SK-N-SH (cell line): ENCODE data around the gene SPI1. TPM values are rescaled to one million over a fixed set of nuclear protein-coding genes. Genes with fewer than 3 reads are reported as not detected.
A peak's percentile ranks its signal among the peaks of the same experiment; 100 is the strongest.

Source experiments
- CTCF ChIA-PET: fragments of 300-600, 350-600 bp; formaldehyde crosslinking; extraction: SDS; loops from one replicate; lab custom pipeline; 2021; lab: Yijun Ruan, JAX
- POLR2A ChIA-PET: fragments of 350-600 bp; sonication (Branson Sonifier 250); formaldehyde crosslinking; extraction: SDS; loops from one replicate; lab custom pipeline; 2020; ENCODE audit warnings: antibody characterized with exemption, inconsistent platforms; lab: Yijun Ruan, JAX
- DNase-seq: peaks from one replicate; pipeline ENCODE4 v3.0.0; 2012
- H2AFZ ChIP-seq: fragments of 200-600 bp; sonication (generic); 2 replicates; pipeline ENCODE4 v1.8.1; 2016; ENCODE audit warnings: antibody characterized with exemption, mild to moderate bottlenecking, low read depth
- H3F3A ChIP-seq: fragments of 200-600 bp; sonication (generic); replicated peaks from 2 replicates; pipeline ENCODE3; 2016; ENCODE audit warnings: antibody characterized with exemption, mild to moderate bottlenecking; ENCODE audit not compliant: insufficient read depth
- H3K27ac ChIP-seq, 2 experiments: fragments of 200-500 bp in 1 of 2; fragments of 200-600 bp in 1 of 2; sonication (Bioruptor generic) in 1 of 2; sonication (generic), shearing (Covaris generic) in 1 of 2; 2 replicates each; pipeline versions ENCODE4 v1.5.1 to v1.6.1; 2014 to 2016; ENCODE audit warnings: low read depth in 2 of 2, inconsistent platforms in 1 of 2, low read length in 1 of 2, mild to moderate bottlenecking in 1 of 2, mixed read lengths in 1 of 2
- H3K27me3 ChIP-seq: fragments of 200-600 bp; sonication (generic), shearing (Covaris generic); 2 replicates; pipeline ENCODE4 v1.6.1; 2016; ENCODE audit warnings: mixed run types; ENCODE audit not compliant: insufficient read depth
- H3K36me3 ChIP-seq, 2 experiments: fragments of 200-500 bp in 1 of 2; fragments of 200-600 bp in 1 of 2; sonication (Bioruptor generic) in 1 of 2; sonication (generic) in 1 of 2; replicated peaks in 1 of 2; 2 replicates each; pipeline versions ENCODE3 to v1.5.1; 2014 to 2016; ENCODE audit warnings: low read length in 1 of 2, mild to moderate bottlenecking in 1 of 2; ENCODE audit not compliant: insufficient read depth in 2 of 2, control insufficient read depth in 1 of 2
- H3K4me1 ChIP-seq, 2 experiments: fragments of 200-500 bp in 1 of 2; fragments of 200-600 bp in 1 of 2; sonication (Bioruptor generic) in 1 of 2; sonication (generic), shearing (Covaris generic) in 1 of 2; 2 replicates each; pipeline versions ENCODE4 v1.5.1 to v1.6.1; 2014 to 2016; ENCODE audit warnings: low read depth in 1 of 2, low read length in 1 of 2, mixed run types in 1 of 2; ENCODE audit not compliant: insufficient read depth in 2 of 2, control insufficient read depth in 1 of 2
- H3K4me2 ChIP-seq: fragments of 200-600 bp; sonication (generic), shearing (Covaris generic); 2 replicates; pipeline ENCODE4 v1.6.1; 2017; ENCODE audit warnings: mixed run types
- H3K4me3 ChIP-seq, 2 experiments: fragments of 200-500 bp in 1 of 2; fragments of 200-600 bp in 1 of 2; sonication (Bioruptor generic) in 1 of 2; sonication (generic), shearing (Covaris generic) in 1 of 2; 2 replicates each; pipeline versions ENCODE4 v1.5.1 to v1.8.1; 2014 to 2016; ENCODE audit warnings: low read depth in 2 of 2, inconsistent platforms in 1 of 2, low read length in 1 of 2, mild to moderate bottlenecking in 1 of 2, mixed read lengths in 1 of 2, moderate library complexity in 1 of 2
- H3K79me2 ChIP-seq: fragments of 200-600 bp; sonication (generic); 2 replicates; pipeline ENCODE4 v1.8.1; 2017; ENCODE audit warnings: mild to moderate bottlenecking; ENCODE audit not compliant: insufficient read depth
- H3K9ac ChIP-seq: fragments of 200-600 bp; sonication (generic); 2 replicates; pipeline ENCODE4 v1.6.1; 2017; ENCODE audit warnings: mixed run types
- H3K9me2 ChIP-seq: fragments of 200-600 bp; sonication (generic); 2 replicates; pipeline ENCODE4 v1.6.1; 2017; ENCODE audit warnings: mixed run types
- H3K9me3 ChIP-seq: fragments of 200-600 bp; sonication (generic); 2 replicates; pipeline ENCODE4 v1.6.1; 2017; ENCODE audit warnings: mixed run types, mild to moderate bottlenecking, moderate library complexity
- H4K20me1 ChIP-seq: fragments of 200-600 bp; sonication (generic); 2 replicates; pipeline ENCODE4 v1.6.1; 2017; ENCODE audit warnings: mild to moderate bottlenecking, mixed run types; ENCODE audit not compliant: insufficient read depth
- CHD2 ChIP-seq: fragments of 150-350 bp; IDR thresholded peaks from 2 replicates; pipeline ENCODE4 v1.6.1; 2018; ENCODE audit warnings: low read length; ENCODE audit not compliant: partially characterized antibody
- EZH2phosphoT487 ChIP-seq: fragments of 200-600 bp; sonication (generic); IDR thresholded peaks from 2 replicates; pipeline ENCODE4 v1.6.1; 2017; ENCODE audit warnings: low read depth, mixed run types, mild to moderate bottlenecking, antibody characterized with exemption, moderate library complexity, borderline replicate concordance
- FOSL2 ChIP-seq: IDR thresholded peaks from 2 replicates; pipeline ENCODE4 v1.4.0; 2012; ENCODE audit warnings: low read depth, mild to moderate bottlenecking, moderate library complexity, borderline replicate concordance
- FOXM1 ChIP-seq: IDR thresholded peaks from 2 replicates; pipeline ENCODE4 v1.4.0; 2012; ENCODE audit warnings: low read depth, mild to moderate bottlenecking
- MEF2A ChIP-seq: IDR thresholded peaks from 2 replicates; pipeline ENCODE4 v1.4.0; 2012; ENCODE audit warnings: low read depth, borderline replicate concordance
- MXI1 ChIP-seq: IDR thresholded peaks from 2 replicates; pipeline ENCODE4 v1.6.1; 2012; ENCODE audit warnings: mild to moderate bottlenecking, low read depth, low read length, improper control_type of control experiment
- RCOR1 ChIP-seq: fragments of 150-350 bp; IDR thresholded peaks from 2 replicates; pipeline ENCODE4 v1.6.1; 2017; ENCODE audit warnings: antibody characterized with exemption, low read length
- REST ChIP-seq: IDR thresholded peaks from 2 replicates; pipeline ENCODE4 v1.6.1; 2012; ENCODE audit warnings: mild to moderate bottlenecking, low read depth, low read length, moderate library complexity
- SMC3 ChIP-seq: IDR thresholded peaks from 2 replicates; pipeline ENCODE4 v1.6.1; 2012; ENCODE audit warnings: low read depth, low read length, improper control_type of control experiment
- TAF1 ChIP-seq: IDR thresholded peaks from 2 replicates; pipeline ENCODE4 v1.6.1; 2012; ENCODE audit warnings: low read depth, mild to moderate bottlenecking, low read length, moderate library complexity, borderline replicate concordance
- TCF12 ChIP-seq: IDR thresholded peaks from 2 replicates; pipeline ENCODE4 v1.4.0; 2012
- TEAD4 ChIP-seq: IDR thresholded peaks from 2 replicates; pipeline ENCODE4 v1.4.0; 2012; ENCODE audit warnings: mild to moderate bottlenecking, borderline replicate concordance; ENCODE audit not compliant: insufficient read depth
- USF1 ChIP-seq: IDR thresholded peaks from 2 replicates; pipeline ENCODE4 v1.4.0; 2012; ENCODE audit warnings: low read depth, borderline replicate concordance
- ZBTB33 ChIP-seq: IDR thresholded peaks from 2 replicates; pipeline ENCODE4 v1.4.0; 2012; ENCODE audit warnings: low read depth, borderline replicate concordance
- WGBS: methylation state at CpG from one replicate; pipeline ENCODE4 v1.1.6; 2017; ENCODE audit warnings: low lambda C conversion rate; 5-methylcytosine and 5-hydroxymethylcytosine counted together
- polyA plus RNA-seq, 3 experiments: library from polyadenylated mRNA; depleted of rRNA; stranded (reverse); fragments of >200 nt; gene quantifications; 2 replicates each; pipeline ENCODE4 v1.2.3, GENCODE V29; 2012

The SPI1 gene
- polyA plus RNA-seq, 1 of the 3 experiments (the other 2 are of a cell fraction), result not detected

- Histone ChIP-seq H3F3A (peaks cover 17% of the 10 kb centered on the region), H3K9ac (peak overlapping the region; percentile 42; the same call in 1 of the 2 replicates), H4K20me1 (no peaks in the 10 kb centered on the region), H3K4me1 (peaks cover 5 to 20% of the 10 kb centered on the region in 2 experiments; a peak in 3 of 4 replicates), H3K79me2 (no peaks in the 10 kb centered on the region), H3K9me3 (no peaks in the 10 kb centered on the region), H2AFZ (peak overlapping the region; percentile 70; the same call in 1 of the 2 replicates), H3K9me2 (no peaks in the 10 kb centered on the region), H3K27me3 (no peaks in the 10 kb centered on the region), H3K4me2 (peak overlapping the region; percentile 71), H3K36me3 (no peaks in the 10 kb centered on the region), H3K27ac (peak overlapping the region in 1 of 2 experiments; percentile 86; a peak in 2 of 4 replicates)
- peak; percentile 82 for DNase-seq
- ChIA-PET POLR2A (interaction anchor here (0.7 kb wide), 2 partner anchors 181 to 186 kb away, joined by 3 read pairs; no protein-coding TSS in a partner anchor), CTCF (interaction anchor here (0.7 to 20.7 kb wide), 8 partner anchors 7 to 1772 kb away, joined by 3 to 239 read pairs (median 5); partner anchors contain the start of gene SLC39A13)
- WGBS, result 14% methylated on average over 23 of the region's 47 CpGs
- TF ChIP-seq EZH2phosphoT487 (no peak), RCOR1 (0 out of 2 replicates have a peak, but pooled peaks have one; percentile 28), TAF1 (no peak)
- TF ChIP-seq, all 33 proteins: peak for 1
- peak overlapping the region; percentile 49 to 59 for H3K4me3 ChIP-seq
Measured at GRCh38 chr11:47399860-47400767, 21.8 kb upstream of the SPI1 start.

- Histone ChIP-seq H3F3A (peaks cover 17% of the 10 kb centered on the region), H4K20me1 (no peaks in the 10 kb centered on the region), H3K27ac (no peak overlapping the region)
- no CpG with 5 or more reads among the region's 1 CpG for WGBS
- TF ChIP-seq ZBTB33, result no peak
- TF ChIP-seq USF1, result no peak
- no peak for TF ChIP-seq FOXM1
- TF ChIP-seq SMC3, result no peak
- no peak for TF ChIP-seq TCF12
- TF ChIP-seq MEF2A, result no peak
- no peak for TF ChIP-seq CHD2
- TF ChIP-seq TEAD4, result no peak
- TF ChIP-seq MXI1, result no peak
- TF ChIP-seq FOSL2, result no peak
- no peak for TF ChIP-seq REST
- TF ChIP-seq, all 33 proteins: peak for 0
- no peaks in the 10 kb centered on the region for H3K79me2 ChIP-seq
- DNase-seq, result no peak
- no peak overlapping the region for H3K9ac ChIP-seq
- H2AFZ ChIP-seq, result no peak overlapping the region
- no peak overlapping the region for H3K4me2 ChIP-seq
- no peaks in the 10 kb centered on the region for H3K9me2 ChIP-seq
- POLR2A ChIA-PET, result no interaction called here
- no peaks in the 10 kb centered on the region for H3K27me3 ChIP-seq
- H3K36me3 ChIP-seq, result no peaks in the 10 kb centered on the region
- CTCF ChIA-PET, result interaction anchor here (1.8 to 20.7 kb wide), 4 partner anchors 9 to 44 kb away, joined by 6 to 239 read pairs (median 8); no protein-coding TSS in a partner anchor
- H3K4me1 ChIP-seq, result peaks cover 5 to 20% of the 10 kb centered on the region in 2 experiments; a peak in 3 of 4 replicates
- no peak overlapping the region for H3K4me3 ChIP-seq
- no peaks in the 10 kb centered on the region for H3K9me3 ChIP-seq
Measured at GRCh38 chr11:47398551-47398950, 20.2 kb upstream of the SPI1 start.
